ENCODE results near the gene CPT1A.

The CPT1A gene

GRCh38 chr11:68806931-68807844 is 34.5 kb downstream of the CPT1A start:
- DNase-seq (ENCODE audit: low spot score), result no peak
- TF ChIP-seq CTCF (IDR thresholded peaks at IDR 0.05; ENCODE audit: extremely low read depth, insufficient read depth, missing control alignments), result no peak
- in situ Hi-C loops (cut with MboI; ENCODE audit: low pct_unique_long_range_greater_than_20kb, low sequenced_read_pairs, unreplicated experiment), result no loop called here

GRCh38 chr11:68804786-68805185 is 36.9 kb downstream of the CPT1A start:
- no peak for TF ChIP-seq CTCF (IDR thresholded peaks at IDR 0.05; ENCODE audit: extremely low read depth, insufficient read depth, missing control alignments)
- in situ Hi-C loops (cut with MboI; ENCODE audit: low pct_unique_long_range_greater_than_20kb, low sequenced_read_pairs, unreplicated experiment), result no loop called here
- DNase-seq (ENCODE audit: low spot score), result no peak

GRCh38 chr11:68803766-68804165 is 38.0 kb downstream of the CPT1A start:
- no peak for DNase-seq (ENCODE audit: low spot score)
- no peak for TF ChIP-seq CTCF (IDR thresholded peaks at IDR 0.05; ENCODE audit: extremely low read depth, insufficient read depth, missing control alignments)
- in situ Hi-C loops (cut with MboI; ENCODE audit: low pct_unique_long_range_greater_than_20kb, low sequenced_read_pairs, unreplicated experiment), result no loop called here

- peak; percentile 56 for DNase-seq (ENCODE audit: low spot score)
- in situ Hi-C loops (cut with MboI; ENCODE audit: low pct_unique_long_range_greater_than_20kb, low sequenced_read_pairs, unreplicated experiment), result no loop called here
- peak; percentile 66 for TF ChIP-seq CTCF (IDR thresholded peaks at IDR 0.05; ENCODE audit: extremely low read depth, insufficient read depth, missing control alignments)
Measured at GRCh38 chr11:68798221-68798813, 43.4 kb downstream of the CPT1A start.

- in situ Hi-C loops (cut with MboI; ENCODE audit: low pct_unique_long_range_greater_than_20kb, low sequenced_read_pairs, unreplicated experiment), result no loop called here
- no peak for DNase-seq (ENCODE audit: low spot score)
- TF ChIP-seq CTCF (IDR thresholded peaks at IDR 0.05; ENCODE audit: extremely low read depth, insufficient read depth, missing control alignments), result no peak
Measured at GRCh38 chr11:68796801-68797200, 44.9 kb downstream of the CPT1A start.

- TF ChIP-seq CTCF (IDR thresholded peaks at IDR 0.05; ENCODE audit: extremely low read depth, insufficient read depth, missing control alignments), result no peak
- in situ Hi-C loops (cut with MboI; ENCODE audit: low pct_unique_long_range_greater_than_20kb, low sequenced_read_pairs, unreplicated experiment), result no loop called here
Measured at GRCh38 chr11:68792400-68792966, 49.2 kb downstream of the CPT1A start.

More at GRCh38 chr11:68792400-68792966, 49.2 kb downstream of the CPT1A start:
- no peak for DNase-seq (ENCODE audit: low spot score)

Measured in GM13977 (cell line).